Skeletal muscle tissue (tissue), 4 donors: Measurements from ENCODE around the gene DRD3. TPM values are rescaled to one million over a fixed set of nuclear protein-coding genes. Genes with fewer than 3 reads are reported as not detected.

Source experiments
- H3K27ac ChIP-seq: one replicate; pipeline ENCODE4 v1.7.0; 2013; ENCODE audit warnings: mild to moderate bottlenecking, low read depth, low read length, inconsistent platforms
- H3K27me3 ChIP-seq, 3 donors: one replicate each; pipeline ENCODE4 v1.7.0; 2013; ENCODE audit warnings: low read length in 3 of 3; ENCODE audit not compliant: control insufficient read depth in 3 of 3, insufficient read depth in 3 of 3
- H3K36me3 ChIP-seq, 3 donors: one replicate each; pipeline ENCODE4 v1.7.0; 2013; ENCODE audit warnings: low read length in 3 of 3; ENCODE audit not compliant: control insufficient read depth in 3 of 3, insufficient read depth in 3 of 3
- H3K4me1 ChIP-seq, 3 donors: one replicate each; pipeline ENCODE4 v1.7.0; 2013; ENCODE audit warnings: low read length in 3 of 3, mild to moderate bottlenecking in 3 of 3; ENCODE audit not compliant: control insufficient read depth in 3 of 3, insufficient read depth in 3 of 3
- H3K4me3 ChIP-seq, 3 donors: one replicate each; pipeline ENCODE4 v1.7.0; 2013; ENCODE audit warnings: low read length in 3 of 3
- H3K9ac ChIP-seq, 3 donors: one replicate each; pipeline ENCODE4 v1.7.0; 2013; ENCODE audit warnings: low read length in 3 of 3, mild to moderate bottlenecking in 3 of 3, moderate library complexity in 2 of 3, low read depth in 1 of 3
- H3K9me3 ChIP-seq, 3 donors: one replicate each; pipeline ENCODE4 v1.7.0; 2013; ENCODE audit warnings: low read length in 3 of 3; ENCODE audit not compliant: control insufficient read depth in 3 of 3
- total RNA-seq: library from RNA; depleted of rRNA; stranded (reverse); fragments of >200 nt; gene quantifications from one replicate; pipeline ENCODE4 v1.2.3, GENCODE V29; 2014
- donor health status: Osteomylitis.

The DRD3 gene
- total RNA-seq, 1 donor from 2014 or later = not detected

DNA sequence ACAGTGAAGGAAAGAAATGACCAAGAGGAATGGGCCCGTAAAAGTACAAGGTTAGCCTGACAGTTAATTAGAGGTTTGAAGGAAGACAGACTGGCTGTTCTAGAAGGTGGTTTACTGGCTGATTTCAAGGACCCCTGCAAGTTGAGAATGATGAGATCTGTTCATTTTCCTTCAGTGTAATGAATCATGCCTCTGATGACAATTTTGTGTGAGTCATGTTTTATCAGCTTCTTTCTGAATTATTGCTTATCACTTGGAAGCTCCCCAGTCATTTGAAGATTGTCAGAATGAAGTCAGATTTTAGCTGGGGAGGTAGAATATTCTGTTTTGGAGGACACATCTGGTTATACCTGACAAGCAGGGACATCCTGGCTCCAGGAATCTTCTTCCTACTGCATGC lies 50.6 kb downstream of the DRD3 start:
- H3K27me3 ChIP-seq = no peaks in the 10 kb centered on the region
- H3K4me3 ChIP-seq = no peak overlapping the region
- no peaks in the 10 kb centered on the region for H3K9me3 ChIP-seq
- no peaks in the 10 kb centered on the region for H3K36me3 ChIP-seq
- no peaks in the 10 kb centered on the region for H3K4me1 ChIP-seq
- no peak overlapping the region for H3K9ac ChIP-seq
- no peak overlapping the region for H3K27ac ChIP-seq

- Histone ChIP-seq H3K4me1 (no peaks in the 10 kb centered on the region), H3K36me3 (no peaks in the 10 kb centered on the region), H3K4me3 (no peak overlapping the region), H3K27me3 (no peaks in the 10 kb centered on the region), H3K27ac (no peak overlapping the region), H3K9me3 (no peaks in the 10 kb centered on the region), H3K9ac (no peak overlapping the region)
These were observed 51.3 kb downstream of the DRD3 start for GRCh38 chr3:114127517-114127916.

GRCh38 chr3:114126461-114126860 lies 52.4 kb downstream of the DRD3 start:
- Histone ChIP-seq H3K36me3 (no peaks in the 10 kb centered on the region), H3K9ac (no peak overlapping the region), H3K9me3 (no peaks in the 10 kb centered on the region), H3K27ac (no peak overlapping the region), H3K27me3 (no peaks in the 10 kb centered on the region), H3K4me3 (no peak overlapping the region), H3K4me1 (peaks cover 0 to 3% (median 3%) of the 10 kb centered on the region in 3 donors)

DNA sequence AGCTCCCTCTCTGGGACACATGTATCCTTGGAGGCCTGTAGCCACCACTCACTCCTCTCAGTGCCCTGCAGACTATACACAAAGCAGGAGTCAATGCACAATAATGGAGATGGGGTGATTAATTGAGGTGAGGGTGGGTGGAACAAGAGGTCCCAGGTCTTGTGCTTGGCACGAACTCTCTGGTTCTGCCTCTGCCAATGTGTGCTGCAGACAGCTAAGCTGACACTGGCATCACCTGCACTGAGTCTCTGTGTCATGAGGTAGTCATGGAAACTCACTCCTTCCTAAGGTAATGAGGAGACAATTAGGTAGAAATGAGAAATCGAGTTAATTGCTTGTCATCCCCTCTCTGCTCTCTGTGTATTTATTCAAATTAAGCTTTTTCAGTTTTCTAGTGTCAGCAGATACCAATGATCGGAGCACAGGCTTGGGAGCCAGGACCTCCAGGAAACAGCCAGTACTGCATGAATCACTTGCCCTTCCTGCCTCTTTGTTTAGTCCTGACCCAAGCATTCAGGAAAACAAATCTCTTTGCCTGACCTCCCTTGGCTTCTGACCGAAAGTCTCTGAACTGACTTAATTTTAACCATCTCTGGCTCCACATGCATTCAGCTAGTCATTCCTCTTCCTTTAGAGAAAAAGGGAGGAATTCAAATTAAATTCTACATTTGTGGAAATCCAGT lies 56.7 kb downstream of the DRD3 start:
- Histone ChIP-seq H3K4me3 (no peak overlapping the region), H3K9me3 (no peaks in the 10 kb centered on the region), H3K27me3 (no peaks in the 10 kb centered on the region), H3K27ac (peak overlapping the region; percentile 54), H3K36me3 (no peaks in the 10 kb centered on the region), H3K4me1 (peaks cover 0 to 3% (median 3%) of the 10 kb centered on the region in 3 donors), H3K9ac (no peak overlapping the region)

- H3K4me3 ChIP-seq = no peak overlapping the region
- H3K27ac ChIP-seq = no peak overlapping the region
- H3K27me3 ChIP-seq = no peaks in the 10 kb centered on the region
- H3K36me3 ChIP-seq = no peaks in the 10 kb centered on the region
- peaks cover 0 to 3% (median 3%) of the 10 kb centered on the region in 3 donors for H3K4me1 ChIP-seq
- H3K9ac ChIP-seq = no peak overlapping the region
- no peaks in the 10 kb centered on the region for H3K9me3 ChIP-seq
These were observed 58.6 kb downstream of the DRD3 start for GRCh38 chr3:114120211-114120610.

- Histone ChIP-seq H3K9me3 (no peaks in the 10 kb centered on the region), H3K27ac (no peak overlapping the region), H3K4me1 (peaks cover 0 to 3% (median 3%) of the 10 kb centered on the region in 3 donors), H3K4me3 (no peak overlapping the region), H3K9ac (no peak overlapping the region), H3K36me3 (no peaks in the 10 kb centered on the region), H3K27me3 (no peaks in the 10 kb centered on the region)
These were observed 59.1 kb downstream of the DRD3 start for GRCh38 chr3:114119776-114120175.

DNA sequence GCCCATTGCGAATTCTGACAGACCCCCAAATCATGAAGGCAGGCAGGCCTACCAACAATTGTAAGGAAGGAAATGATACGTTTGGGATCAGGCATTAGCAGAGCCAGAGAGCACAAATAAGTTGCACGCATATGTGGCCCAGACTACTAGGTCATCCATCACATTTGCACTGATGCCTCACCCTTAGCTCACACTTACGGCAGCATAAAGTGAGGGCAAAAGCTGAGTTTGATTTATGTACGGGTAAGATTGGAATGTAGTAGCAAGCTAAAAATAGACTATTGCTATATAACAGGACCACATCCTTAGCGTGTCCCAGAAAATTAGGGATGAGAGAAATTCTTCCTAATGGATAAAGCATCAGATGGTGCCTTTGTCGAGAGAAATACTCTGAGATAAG lies 63.7 kb downstream of the DRD3 start:
- no peak overlapping the region for H3K4me3 ChIP-seq
- H3K27me3 ChIP-seq = no peaks in the 10 kb centered on the region
- no peaks in the 10 kb centered on the region for H3K36me3 ChIP-seq
- no peak overlapping the region for H3K9ac ChIP-seq
- no peaks in the 10 kb centered on the region for H3K4me1 ChIP-seq
- no peaks in the 10 kb centered on the region for H3K9me3 ChIP-seq
- H3K27ac ChIP-seq = no peak overlapping the region

DNA sequence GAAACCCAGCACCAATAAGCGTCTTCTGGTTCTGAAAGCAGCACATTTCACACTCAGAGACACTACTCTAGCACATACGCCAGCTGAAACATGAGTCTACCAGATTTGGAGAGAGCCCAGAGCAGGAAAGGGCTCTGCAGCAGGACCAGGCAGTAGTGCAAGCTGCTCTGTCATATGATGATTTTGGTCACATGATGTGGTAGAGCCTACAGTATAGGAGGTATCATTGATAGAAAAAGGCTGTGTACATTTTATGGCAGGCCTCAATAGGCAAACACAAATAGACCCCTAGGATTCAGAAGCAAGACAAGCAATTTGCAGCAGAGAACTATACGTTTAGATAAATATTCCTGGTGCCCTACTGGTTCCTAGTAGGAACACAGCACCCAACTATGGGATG lies 64.1 kb downstream of the DRD3 start:
- H3K27ac ChIP-seq = no peak overlapping the region
- no peaks in the 10 kb centered on the region for H3K4me1 ChIP-seq
- H3K9ac ChIP-seq = no peak overlapping the region

DNA sequence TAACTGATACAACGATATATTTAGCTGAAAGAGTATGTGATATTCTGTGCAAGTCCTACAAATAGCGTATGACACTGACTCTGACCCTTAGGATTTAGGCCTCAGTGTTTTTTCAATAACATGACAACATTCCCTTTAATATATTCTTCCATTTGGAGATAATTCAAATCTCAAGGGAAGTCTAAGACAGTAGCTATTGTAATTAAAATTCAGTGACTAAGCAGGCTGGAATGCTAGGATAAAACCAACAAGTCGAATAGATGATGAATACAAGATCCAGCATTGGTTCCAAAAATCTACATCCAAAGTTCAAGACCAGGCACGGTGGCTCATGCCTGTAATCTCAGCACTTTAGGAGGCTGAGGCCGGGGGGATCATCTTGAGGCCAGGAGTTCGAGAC lies 66.2 kb downstream of the DRD3 start:
- Histone ChIP-seq H3K4me1 (no peaks in the 10 kb centered on the region), H3K4me3 (no peak overlapping the region), H3K27me3 (no peaks in the 10 kb centered on the region), H3K9ac (no peak overlapping the region), H3K36me3 (no peaks in the 10 kb centered on the region), H3K27ac (no peak overlapping the region), H3K9me3 (no peaks in the 10 kb centered on the region)

More for the DNA sequence above, 64.1 kb downstream of the DRD3 start:
- Histone ChIP-seq H3K4me3 (no peak overlapping the region), H3K27me3 (no peaks in the 10 kb centered on the region), H3K36me3 (no peaks in the 10 kb centered on the region), H3K9me3 (no peaks in the 10 kb centered on the region)

DNA sequence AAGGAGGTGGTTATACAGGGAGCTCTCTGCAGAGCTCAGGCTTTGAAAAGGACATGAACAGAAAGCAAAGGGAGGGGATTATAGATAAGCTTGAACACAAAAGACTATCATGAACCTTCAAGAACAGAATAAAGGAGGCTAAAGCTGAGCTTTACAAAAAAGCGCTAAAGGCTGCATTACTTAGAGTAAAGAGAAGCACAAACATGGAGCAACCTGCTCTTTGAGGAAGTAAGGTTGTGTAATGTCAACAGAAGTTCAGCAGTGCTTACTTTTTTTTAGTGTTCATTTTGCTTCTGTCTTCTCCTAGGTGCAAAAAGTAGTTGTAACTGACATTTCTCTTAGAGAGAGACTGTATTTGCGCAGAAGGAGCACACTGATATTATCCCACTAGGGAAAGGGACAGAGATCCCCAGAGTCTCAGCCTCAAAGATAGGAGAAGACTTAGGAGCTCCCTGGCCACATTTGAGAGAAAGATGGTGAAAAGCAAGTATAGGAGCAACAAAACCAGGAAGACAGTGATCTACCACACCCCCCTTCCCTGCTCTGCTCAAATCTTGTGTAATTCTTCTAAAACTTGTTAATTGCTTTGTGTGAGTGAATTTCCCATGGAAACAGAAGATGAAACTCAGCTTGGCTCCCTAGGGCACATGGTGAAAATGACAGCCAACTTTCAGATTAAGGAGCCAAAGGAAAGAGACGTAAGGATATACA lies 67.6 kb downstream of the DRD3 start:
- H3K9me3 ChIP-seq = no peaks in the 10 kb centered on the region
- H3K4me3 ChIP-seq = no peak overlapping the region
- no peak overlapping the region for H3K9ac ChIP-seq
- no peak overlapping the region for H3K27ac ChIP-seq
- no peaks in the 10 kb centered on the region for H3K27me3 ChIP-seq
- H3K36me3 ChIP-seq = no peaks in the 10 kb centered on the region
- H3K4me1 ChIP-seq = no peaks in the 10 kb centered on the region
